ENCODE results near the gene ZNF280A.

Gene ZNF280A, protein sequence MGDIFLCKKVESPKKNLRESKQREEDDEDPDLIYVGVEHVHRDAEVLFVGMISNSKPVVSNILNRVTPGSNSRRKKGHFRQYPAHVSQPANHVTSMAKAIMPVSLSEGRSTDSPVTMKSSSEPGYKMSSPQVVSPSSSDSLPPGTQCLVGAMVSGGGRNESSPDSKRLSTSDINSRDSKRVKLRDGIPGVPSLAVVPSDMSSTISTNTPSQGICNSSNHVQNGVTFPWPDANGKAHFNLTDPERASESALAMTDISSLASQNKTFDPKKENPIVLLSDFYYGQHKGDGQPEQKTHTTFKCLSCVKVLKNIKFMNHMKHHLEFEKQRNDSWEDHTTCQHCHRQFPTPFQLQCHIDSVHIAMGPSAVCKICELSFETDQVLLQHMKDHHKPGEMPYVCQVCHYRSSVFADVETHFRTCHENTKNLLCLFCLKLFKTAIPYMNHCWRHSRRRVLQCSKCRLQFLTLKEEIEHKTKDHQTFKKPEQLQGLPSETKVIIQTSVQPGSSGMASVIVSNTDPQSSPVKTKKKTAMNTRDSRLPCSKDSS

DNA sequence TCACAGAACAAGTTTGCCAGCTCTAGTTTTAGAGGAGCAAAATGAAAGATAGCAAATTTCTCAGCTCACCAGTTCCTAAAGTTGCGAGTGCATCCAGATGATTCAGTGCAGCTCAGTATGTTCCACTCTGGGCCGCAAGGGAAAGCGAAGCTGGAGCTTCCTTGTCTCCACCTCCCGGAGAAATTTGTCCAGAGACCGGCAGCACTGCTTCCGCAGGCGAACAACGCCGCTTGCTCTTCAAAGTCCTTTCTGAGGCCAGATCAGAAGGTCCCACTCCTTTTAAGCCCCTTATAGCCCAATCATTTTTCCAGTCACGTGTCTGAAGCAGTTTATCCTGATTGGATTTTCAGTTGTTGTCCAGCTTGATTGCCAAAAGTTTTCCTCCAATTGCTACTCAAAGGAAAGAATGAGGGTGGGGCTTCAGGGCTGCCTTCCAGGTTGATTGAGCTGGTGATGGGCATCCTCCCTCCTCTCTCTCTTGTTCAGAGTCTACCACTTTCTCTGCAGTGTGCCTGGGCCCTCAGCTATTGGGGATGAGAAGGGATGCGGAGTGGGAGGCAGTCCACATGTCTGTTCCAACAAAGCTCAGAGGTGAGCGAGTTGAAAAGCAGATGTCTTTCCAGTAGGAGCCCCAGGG lies at the start of gene ZNF280A:
TSS of gene ZNF280A (minus strand) at position 251 of the 637 bp plus-strand sequence. CDS start 4,640 bp downstream, outside the sequence.
- DNase-seq (ENCODE audit: low read depth, low spot score) = no peak

DNA sequence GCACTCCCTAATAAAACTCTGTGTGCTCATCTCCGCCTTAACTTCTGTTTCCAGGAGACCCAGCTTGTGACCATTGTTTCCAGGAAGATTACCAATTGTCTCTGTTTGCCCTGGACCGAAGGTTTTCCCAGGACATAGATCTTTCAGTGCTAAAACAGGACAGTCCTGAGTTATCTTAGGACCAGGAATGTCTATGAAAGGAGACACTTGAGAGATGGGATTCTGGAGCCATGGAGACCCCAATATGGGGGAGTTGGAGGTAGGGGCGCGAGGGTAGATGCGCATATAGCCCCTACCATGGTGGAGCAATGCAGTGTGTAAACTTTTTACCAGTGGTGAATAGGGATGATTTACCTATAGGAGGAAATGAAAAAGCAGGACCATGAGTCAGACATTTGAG lies 49.1 kb upstream of the ZNF280A start:
- no peak for DNase-seq (ENCODE audit: low read depth, low spot score)

DNA sequence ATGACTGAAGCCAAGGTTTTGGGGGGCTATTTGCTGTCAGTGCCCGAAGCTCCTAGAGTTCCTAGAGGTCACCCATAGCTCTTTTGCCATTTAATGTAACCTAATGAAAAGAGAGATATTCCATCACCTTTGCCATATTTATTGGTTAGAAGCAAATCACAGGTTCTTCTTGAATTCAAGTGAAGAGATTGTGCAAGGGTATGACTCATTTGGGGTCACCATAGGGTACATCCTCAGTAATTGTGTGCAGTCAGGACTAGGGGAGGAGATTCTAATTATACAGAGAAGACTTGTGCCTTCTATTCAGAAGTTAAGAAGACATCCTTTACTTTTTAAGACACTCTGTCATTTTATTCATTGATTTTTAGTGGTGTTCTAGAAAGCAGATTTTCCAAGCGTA lies 45.9 kb upstream of the ZNF280A start:
- DNase-seq (ENCODE audit: low read depth, low spot score) = no peak

DNA sequence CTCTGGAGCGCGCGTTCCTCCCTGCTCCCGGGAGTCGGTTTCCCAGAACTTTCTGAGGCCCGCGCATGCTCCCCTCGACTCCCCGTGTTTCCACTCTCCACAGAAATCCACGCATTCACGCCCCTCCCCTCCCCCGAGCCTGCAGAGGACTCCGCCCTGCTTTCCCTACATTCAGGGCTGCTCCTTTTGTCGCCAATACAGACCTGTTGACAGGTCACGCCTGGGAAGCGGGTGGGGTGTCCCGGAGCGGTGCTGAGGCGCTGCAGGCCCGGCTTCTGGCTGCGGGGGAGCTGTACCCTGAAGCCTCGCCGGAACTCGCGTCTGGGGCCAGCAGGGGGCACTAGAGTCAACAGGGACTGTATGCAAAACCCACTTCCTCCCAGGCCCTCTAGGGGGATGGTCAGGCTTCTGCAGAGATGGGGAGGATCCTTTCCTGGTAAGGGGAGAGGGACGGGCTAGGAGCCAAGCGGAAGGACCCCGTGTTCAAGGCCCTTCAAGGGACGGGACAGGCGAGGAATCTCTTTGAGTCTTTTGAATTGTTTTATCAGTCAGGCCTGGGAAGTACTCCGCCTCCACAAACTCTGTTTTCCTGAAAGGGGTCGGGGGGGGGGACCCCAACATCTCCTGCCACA lies 39.0 kb upstream of the ZNF280A start, which contains the start of gene PRAME:
TSS of gene PRAME (minus strand) at position 294 of the 632 bp plus-strand sequence. CDS start 2,433 bp downstream, outside the sequence.
- no peak for DNase-seq (ENCODE audit: low read depth, low spot score)

DNA sequence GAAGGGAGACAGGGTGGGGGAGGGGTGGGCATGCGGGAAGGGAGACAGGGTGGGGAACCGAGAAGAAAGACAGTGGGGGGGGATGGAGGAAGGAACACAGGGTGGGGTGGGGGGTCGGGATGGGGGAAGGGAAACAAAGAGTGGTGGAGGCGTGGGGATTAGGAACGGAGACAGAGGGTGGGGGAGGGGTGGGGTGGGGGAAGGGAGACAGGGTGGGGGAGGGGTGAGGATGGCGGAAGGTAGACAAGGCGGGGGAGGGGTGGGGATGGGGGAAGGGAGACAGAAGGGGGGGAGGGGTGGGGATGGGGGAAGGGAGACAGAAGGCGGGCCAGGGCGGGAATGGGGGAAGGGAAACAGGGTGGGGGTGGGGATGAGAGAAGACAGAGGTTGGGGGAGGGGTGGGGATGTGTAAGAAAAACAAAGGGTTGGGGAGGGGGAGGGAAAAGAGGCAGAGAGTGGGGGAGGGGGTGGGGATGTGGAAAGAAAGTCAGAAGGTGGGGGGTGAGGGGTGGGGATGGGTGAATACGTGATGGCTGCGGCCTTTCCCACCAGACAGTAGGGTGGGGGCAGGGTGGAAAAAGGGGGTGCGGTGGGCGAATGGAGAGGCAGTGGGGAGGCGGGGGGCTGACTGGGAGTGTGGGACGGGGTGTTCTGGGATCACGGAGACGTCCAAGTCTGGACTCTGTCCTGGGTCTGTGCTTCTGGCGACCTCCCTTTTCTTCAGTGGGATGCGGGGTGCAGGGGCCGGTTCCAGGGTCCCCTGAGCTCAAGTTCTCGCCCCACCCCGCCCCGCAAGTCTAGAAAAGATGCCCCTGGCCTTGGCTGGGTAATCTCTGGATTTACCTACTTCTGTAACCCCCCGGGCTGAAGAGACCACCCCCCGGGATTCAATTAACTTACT lies 38.3 kb upstream of the ZNF280A start:
- no peak for DNase-seq (ENCODE audit: low read depth, low spot score)

DNA sequence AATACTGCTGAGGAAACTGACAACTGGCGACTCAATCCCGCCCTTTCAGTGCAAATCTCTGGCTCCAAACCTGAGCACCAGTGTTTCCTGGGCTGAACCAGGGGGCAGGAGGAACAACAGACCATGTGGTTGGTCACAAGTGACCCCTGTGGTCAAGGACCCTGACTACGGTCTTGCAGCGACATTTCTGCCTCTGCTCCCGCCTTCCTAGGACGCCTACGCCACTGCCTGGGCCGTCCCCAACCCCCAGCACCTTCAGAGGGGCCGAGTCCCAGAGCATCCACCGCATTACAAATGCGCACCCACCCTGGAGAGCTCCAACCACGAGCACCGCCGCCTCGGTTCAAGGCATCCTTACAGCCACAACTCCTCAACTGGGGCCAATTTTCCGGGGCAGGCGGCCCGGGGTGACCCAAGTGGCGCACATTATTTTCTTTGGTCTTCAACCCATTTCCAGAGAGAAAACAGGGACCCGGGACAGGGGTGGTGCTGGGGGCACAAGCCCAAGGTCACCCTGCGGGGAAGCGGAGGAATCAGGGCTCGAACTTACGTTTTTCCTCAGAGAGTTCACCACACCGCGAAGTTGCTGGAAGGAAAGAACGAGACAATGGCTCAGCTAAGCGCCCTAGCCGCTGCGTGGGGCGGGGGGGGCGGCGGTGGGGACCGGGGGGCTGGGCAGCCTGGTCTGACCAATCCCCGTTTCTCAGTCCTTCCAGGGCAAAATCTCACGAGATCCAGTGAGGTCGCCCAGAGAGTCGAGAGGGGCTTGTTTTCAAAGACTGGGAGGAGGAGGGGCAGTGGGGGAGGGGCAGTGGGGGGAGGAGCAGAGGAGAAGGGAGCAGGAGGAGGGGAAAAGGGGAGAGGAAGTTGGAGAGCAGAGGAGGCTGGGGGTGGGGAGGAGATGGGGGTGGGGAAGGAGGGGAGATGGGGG lies 37.2 kb upstream of the ZNF280A start:
- no peak for DNase-seq (ENCODE audit: low read depth, low spot score)

DNA sequence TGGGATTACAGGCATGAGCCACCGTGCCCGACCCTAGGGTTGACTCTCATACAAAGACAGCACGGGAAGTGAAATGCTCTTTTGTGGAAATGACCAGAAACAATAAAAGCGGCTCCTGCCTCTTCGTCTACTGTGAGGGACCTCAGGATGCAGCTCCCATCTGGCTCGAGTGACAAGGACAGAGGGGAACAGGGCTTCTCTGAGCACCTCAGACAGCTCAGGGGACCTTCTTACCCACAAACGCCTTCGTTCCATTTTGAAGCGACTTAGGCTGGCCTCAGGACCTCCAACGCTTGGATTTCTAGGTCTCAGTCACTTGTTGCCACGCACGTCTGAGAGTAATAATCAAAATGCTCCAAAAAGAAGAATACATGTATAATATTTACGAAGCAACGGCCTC lies 36.5 kb upstream of the ZNF280A start:
- no peak for DNase-seq (ENCODE audit: low read depth, low spot score)

DNA sequence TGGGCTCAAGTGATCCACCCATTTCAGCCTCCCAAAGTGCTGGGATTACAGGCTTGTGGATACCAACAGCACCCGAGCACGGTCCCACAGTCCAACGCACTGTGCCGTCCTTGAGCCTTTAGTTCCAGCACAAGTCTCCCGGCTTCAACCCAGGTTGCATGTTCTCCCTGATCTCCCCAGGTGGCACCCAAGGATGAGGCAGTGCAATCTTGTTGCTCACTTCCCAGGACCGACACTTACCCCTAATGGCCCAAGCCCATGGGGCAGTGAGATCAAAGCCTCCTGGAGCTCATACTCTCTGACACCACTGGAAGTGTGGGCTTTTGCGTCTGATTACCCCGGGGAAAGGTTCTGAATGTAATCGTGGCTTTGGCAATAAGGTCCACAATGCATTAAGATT lies 35.5 kb upstream of the ZNF280A start:
- no peak for DNase-seq (ENCODE audit: low read depth, low spot score)

DNA sequence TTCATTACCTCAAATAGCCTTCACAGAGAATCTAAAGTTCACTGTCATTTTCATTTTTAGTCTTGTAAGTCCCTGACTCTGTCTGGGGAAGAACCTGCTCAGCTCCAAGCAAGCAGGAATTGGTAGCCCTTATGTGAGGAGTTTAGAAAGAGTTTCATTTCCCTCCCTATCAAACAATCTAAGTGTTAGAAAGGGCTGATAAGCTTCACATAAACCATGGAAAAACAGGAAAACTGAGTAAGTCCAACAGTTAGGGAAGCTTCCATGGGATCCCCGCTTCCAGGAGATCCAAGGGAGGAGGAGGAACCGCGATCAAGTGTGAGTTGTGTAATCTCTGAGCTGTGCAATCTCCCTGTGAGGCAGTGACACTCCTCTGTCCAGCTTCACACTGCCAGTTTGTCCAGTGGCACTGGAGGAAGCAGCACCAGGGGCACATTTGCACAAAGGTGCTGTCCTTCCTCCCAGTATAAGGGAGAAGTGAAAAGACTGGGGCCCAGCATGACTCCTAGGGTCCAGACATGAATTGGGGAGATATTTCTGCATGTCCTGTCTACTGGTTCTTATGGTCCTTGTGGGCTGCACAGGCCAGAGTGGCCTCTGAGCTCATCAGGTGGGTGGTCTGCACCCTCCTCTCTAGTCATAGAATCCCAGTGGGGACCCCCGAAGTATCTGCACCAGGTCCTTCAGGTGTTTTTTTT lies 34.7 kb upstream of the ZNF280A start:
- no peak for DNase-seq (ENCODE audit: low read depth, low spot score)

DNA sequence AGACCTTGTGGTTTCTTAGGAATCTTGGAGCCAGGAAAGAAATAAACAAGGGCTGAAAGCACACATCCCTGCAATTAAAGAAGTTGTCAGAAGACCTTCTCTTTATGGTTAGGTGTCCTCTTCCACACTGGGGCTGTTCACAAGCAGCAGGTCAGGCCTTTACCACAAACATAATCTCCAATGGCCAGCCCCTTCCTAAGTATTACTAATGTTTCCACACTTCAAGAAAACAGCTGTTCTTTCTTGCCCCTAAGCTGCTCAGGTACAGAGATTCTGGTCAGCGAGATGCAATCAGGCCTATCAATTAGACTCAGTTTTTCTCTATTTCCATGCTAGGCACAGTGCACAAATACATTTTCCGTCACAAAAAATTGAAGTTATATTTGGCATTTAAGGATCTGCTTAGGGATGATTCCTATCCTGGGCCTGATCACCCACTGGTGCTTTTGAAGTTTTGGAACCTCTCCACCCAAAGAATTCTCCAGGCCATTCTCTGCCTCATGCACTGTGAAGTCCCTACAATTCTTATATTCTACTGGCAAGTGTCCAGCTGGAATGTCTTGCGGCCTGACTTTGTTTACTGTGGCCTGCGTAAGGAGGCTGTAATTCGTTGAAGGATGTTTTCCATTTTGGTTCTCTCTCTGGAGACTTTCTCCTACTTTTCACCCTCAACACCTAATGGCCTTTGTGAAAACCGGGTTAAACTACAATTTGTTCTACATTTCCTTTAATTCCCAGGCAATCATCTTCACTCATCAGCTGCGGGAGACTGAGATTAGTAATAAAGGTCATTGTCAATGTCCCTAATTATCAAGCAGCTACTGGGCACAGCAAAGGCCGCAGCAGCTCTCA lies 33.9 kb upstream of the ZNF280A start:
- DNase-seq (ENCODE audit: low read depth, low spot score) = no peak

DNA sequence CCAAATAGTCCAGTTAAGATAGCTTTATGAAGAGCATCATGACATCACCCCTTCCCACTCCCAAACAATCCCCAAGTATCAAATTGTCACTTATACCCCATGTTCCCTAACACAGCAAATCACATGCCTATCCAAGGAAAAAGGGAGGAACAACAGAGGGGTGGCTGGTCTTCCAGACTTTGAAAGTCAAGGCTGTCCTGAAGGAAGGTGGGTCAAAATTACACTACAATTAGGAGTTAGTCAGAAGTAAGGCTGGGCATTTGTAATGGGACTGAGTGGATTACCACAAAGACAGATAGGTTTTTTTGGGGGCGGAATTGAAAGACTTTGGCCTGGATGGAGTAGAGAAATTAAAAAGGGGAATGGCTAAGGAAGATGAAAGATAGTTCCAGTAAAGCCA lies 33.1 kb upstream of the ZNF280A start:
- no peak for DNase-seq (ENCODE audit: low read depth, low spot score)

DNA sequence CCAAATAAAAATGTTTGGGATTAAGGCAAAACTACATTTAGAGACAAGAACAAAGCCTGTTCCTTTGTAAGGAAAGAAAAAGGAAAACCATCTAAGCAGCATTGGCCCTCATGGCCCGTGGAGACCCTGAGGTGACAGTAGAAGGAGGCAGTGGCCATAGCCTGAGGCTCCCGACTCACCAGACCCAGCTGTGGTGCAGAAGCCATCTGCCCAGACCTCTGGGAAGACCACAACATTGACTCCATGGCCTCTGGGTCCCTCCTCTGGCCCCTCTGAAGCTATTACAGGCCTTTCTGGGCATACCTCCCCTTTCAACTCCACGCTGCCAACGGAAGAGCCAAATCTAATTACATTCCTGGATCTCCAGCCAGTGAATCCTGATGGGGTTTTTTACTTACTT lies 32.6 kb upstream of the ZNF280A start:
- DNase-seq (ENCODE audit: low read depth, low spot score) = no peak

DNA sequence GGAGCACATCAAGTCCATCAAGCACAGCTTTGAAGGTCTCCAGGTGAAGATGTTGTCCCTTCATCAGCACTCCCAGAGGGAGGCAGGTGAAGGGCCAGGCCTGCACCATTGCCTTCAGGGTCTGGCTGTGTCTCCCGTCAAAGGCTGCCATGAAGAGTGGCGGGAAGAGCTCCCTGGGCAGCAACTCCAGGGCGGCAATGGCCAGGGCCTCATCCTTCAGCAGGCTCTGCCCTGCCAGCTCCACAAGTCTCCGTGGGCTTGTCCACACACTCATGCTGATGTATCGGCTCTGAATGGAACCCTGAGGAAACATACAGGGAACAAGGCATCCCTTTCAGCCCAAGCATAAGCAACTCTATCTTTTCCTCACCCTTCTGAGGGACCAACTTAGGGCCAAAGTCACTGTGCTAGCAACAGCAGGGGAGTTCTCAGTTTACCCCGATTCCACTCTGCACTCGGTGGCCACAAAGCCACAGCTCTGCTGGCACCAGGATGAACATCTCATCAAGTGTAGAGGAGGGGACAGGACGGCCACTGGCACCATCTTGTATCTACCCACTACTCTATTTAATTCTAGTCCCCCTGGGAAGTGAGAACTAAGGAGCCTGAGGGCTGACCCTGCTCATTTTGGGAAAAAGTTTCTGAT lies 30.8 kb upstream of the ZNF280A start:
- DNase-seq (ENCODE audit: low read depth, low spot score) = no peak

DNA sequence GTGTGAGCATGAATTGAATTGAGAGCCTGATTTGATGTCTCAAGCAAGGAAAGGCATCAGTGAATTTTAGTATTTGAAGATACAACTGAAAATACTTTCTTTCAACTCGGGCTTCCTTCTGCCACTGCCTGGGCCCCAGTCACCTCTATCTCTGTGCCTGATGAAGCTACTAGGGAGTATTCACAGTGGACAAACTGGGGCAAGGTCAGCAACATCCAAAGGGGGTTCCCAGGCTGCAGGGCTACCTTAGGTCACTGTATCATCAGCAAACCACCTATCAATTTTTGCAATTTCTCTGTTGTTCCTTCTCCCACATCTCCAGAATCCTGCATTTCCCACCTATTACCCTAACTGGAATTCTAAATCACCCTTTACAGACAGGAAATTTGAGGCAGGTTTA lies 28.8 kb upstream of the ZNF280A start:
- no peak for DNase-seq (ENCODE audit: low read depth, low spot score)

DNA sequence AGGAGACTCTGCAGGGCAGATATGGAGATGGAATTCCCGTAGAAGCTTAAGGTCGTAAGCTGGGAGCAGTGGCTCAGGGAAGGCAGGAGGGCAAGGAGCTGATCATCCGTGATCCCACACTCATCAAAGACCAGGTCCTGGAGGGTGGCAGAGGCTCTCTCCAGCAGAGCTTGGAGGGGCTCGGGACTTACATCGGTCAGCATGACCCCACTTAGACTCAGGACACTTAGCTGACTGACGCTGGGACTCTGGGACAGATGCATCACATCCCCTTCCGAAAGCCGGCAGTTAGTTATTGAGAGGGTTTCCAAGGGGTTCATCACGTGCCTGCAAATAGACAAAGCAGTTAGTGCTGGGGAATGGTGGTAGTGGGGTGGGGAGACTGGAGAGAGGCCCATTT lies 28.2 kb upstream of the ZNF280A start:
- no peak for DNase-seq (ENCODE audit: low read depth, low spot score)

DNA sequence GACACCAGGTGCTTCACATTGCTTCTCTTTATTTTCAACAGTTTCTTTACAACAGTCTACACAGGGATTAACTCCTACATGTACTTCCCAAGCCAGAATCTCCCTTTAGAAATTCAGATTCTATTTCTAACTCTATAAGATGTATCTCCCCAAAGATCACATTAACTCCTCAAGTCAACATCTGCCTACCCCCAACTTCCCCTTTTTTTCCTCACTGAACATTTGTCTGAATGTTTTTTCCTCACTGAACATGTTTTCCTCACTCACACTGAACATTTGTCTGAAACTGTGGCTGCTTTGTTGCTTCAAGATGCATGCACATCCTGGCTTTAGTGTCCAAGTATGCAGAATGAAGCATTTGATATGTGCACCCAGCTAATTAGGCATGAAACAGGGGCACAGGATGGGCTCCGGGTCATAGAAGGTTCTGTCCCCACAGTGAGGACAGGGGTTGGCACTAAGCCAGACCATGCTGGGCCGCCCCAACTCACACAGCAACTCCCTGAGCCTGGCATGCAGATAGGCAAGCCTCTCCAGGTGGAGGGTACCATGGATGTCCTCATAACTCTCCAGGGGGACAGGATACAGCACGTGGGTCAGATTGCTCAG lies 27.7 kb upstream of the ZNF280A start:
- DNase-seq (ENCODE audit: low read depth, low spot score) = no peak

DNA sequence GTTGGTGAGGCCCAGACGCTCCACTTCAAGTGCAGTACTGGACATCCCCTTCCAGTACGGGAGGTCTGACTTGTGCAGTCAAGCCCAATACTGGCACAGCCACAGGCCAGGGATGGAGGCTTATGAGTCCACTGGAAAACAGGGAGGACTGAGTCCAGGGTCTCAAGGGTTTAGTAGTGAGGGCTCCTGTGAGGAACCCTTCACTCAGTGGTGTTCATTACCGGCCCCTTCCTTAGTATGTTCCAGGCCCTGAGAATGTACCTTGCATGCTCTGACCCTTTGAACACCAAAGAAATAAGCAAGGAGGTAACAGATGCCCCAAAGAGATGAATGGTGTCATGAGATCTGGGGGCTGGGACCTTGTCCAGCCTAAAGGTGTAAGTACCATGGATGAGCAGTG lies 27.2 kb upstream of the ZNF280A start:
- no peak for DNase-seq (ENCODE audit: low read depth, low spot score)

DNA sequence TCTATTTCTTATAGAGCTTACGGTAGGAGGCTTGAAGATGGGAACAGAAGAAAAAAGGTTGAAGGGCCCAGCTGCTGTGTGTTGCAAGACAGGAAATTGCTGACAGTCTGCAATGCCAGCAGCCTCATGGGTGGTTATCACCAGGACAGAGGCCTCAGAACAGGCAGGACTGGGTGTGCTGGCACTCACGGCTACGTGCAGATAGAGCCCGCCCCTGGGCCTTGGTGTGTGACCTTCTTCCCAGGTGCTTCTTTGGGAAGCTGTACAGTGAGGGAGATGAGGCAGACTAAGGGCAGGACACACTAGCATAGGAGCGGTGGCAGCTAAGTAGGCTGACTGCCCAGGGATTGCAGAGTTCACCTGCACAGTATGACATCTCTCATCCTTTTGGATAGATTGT lies 26.4 kb upstream of the ZNF280A start:
- no peak for DNase-seq (ENCODE audit: low read depth, low spot score)

All from brain pericyte (primary cell).